Measurements from ENCODE around the gene SUSD4. TPM values are rescaled to one million over a fixed set of nuclear protein-coding genes. Genes with fewer than 3 reads are reported as not detected.

Gene SUSD4
- total RNA-seq, 1 donor from 2014 or later: not detected

GRCh38 chr1:223358826-223359225, 5.2 kb downstream of the SUSD4 start:
- Mint-ChIP-seq H3K9me3 (ENCODE audit: unreplicated experiment) (no peaks in the 10 kb centered on the region), H3K4me1 (ENCODE audit: unreplicated experiment) (peaks cover 8% of the 10 kb centered on the region), H3K27ac (ENCODE audit: unreplicated experiment) (no peak overlapping the region), H3K4me3 (ENCODE audit: unreplicated experiment) (no peak overlapping the region), H3K36me3 (ENCODE audit: unreplicated experiment) (no peaks in the 10 kb centered on the region), H3K27me3 (ENCODE audit: unreplicated experiment) (peaks cover 56% of the 10 kb centered on the region)
- no peak for DNase-seq (ENCODE audit: extremely low spot score, unreplicated experiment)
- TF ChIP-seq CTCF (IDR thresholded peaks at IDR 0.05): no peak

- no peak for TF ChIP-seq CTCF (IDR thresholded peaks at IDR 0.05)
- Mint-ChIP-seq H3K4me1 (ENCODE audit: unreplicated experiment) (no peaks in the 10 kb centered on the region), H3K27me3 (ENCODE audit: unreplicated experiment) (peaks cover 38% of the 10 kb centered on the region), H3K9me3 (ENCODE audit: unreplicated experiment) (no peaks in the 10 kb centered on the region), H3K4me3 (ENCODE audit: unreplicated experiment) (no peak overlapping the region), H3K27ac (ENCODE audit: unreplicated experiment) (no peak overlapping the region), H3K36me3 (ENCODE audit: unreplicated experiment) (no peaks in the 10 kb centered on the region)
- no peak for DNase-seq (ENCODE audit: extremely low spot score, unreplicated experiment)
Measured at GRCh38 chr1:223355699-223356098, 8.3 kb downstream of the SUSD4 start.

- Mint-ChIP-seq H3K27ac (ENCODE audit: unreplicated experiment) (no peak overlapping the region), H3K36me3 (ENCODE audit: unreplicated experiment) (no peaks in the 10 kb centered on the region), H3K9me3 (ENCODE audit: unreplicated experiment) (no peaks in the 10 kb centered on the region), H3K4me1 (ENCODE audit: unreplicated experiment) (no peaks in the 10 kb centered on the region), H3K27me3 (ENCODE audit: unreplicated experiment) (peaks cover 24% of the 10 kb centered on the region), H3K4me3 (ENCODE audit: unreplicated experiment) (no peak overlapping the region)
- DNase-seq (ENCODE audit: extremely low spot score, unreplicated experiment): no peak
- TF ChIP-seq CTCF (IDR thresholded peaks at IDR 0.05): no peak
Measured at GRCh38 chr1:223353939-223354338, 10.0 kb downstream of the SUSD4 start.

GRCh38 chr1:223352944-223353343, 11.0 kb downstream of the SUSD4 start:
- no peak overlapping the region for H3K4me3 Mint-ChIP-seq (ENCODE audit: unreplicated experiment)
- DNase-seq (ENCODE audit: extremely low spot score, unreplicated experiment): no peak
- H3K36me3 Mint-ChIP-seq (ENCODE audit: unreplicated experiment): no peaks in the 10 kb centered on the region
- H3K4me1 Mint-ChIP-seq (ENCODE audit: unreplicated experiment): no peaks in the 10 kb centered on the region
- no peaks in the 10 kb centered on the region for H3K9me3 Mint-ChIP-seq (ENCODE audit: unreplicated experiment)
- no peak for TF ChIP-seq CTCF (IDR thresholded peaks at IDR 0.05)
- H3K27ac Mint-ChIP-seq (ENCODE audit: unreplicated experiment): no peak overlapping the region
- peaks cover 16% of the 10 kb centered on the region for H3K27me3 Mint-ChIP-seq (ENCODE audit: unreplicated experiment)

GRCh38 chr1:223350361-223350908, 13.5 kb downstream of the SUSD4 start:
- no peak for DNase-seq (ENCODE audit: extremely low spot score, unreplicated experiment)
- no peak for TF ChIP-seq CTCF (IDR thresholded peaks at IDR 0.05)
- Mint-ChIP-seq H3K4me1 (ENCODE audit: unreplicated experiment) (no peaks in the 10 kb centered on the region), H3K27me3 (ENCODE audit: unreplicated experiment) (peaks cover 5% of the 10 kb centered on the region), H3K27ac (ENCODE audit: unreplicated experiment) (no peak overlapping the region), H3K36me3 (ENCODE audit: unreplicated experiment) (no peaks in the 10 kb centered on the region), H3K9me3 (ENCODE audit: unreplicated experiment) (no peaks in the 10 kb centered on the region), H3K4me3 (ENCODE audit: unreplicated experiment) (no peak overlapping the region)

All from osteocyte (in vitro differentiated cells).